ENCODE measurements around the gene CCDC192.
A peak's percentile ranks its signal among the peaks of the same experiment; 100 is the strongest.

Gene CCDC192

GRCh38 chr5:127961006-127961762, 258.0 kb downstream of the CCDC192 start:
- no peak for DNase-seq

- no peak for DNase-seq
These were observed 258.6 kb downstream of the CCDC192 start for GRCh38 chr5:127961763-127962145.

GRCh38 chr5:127962491-127962890, 259.3 kb downstream of the CCDC192 start:
- DNase-seq: no peak

- DNase-seq: no peak
These were observed 260.0 kb downstream of the CCDC192 start for GRCh38 chr5:127963233-127963632.

GRCh38 chr5:127963931-127964330, 260.7 kb downstream of the CCDC192 start:
- DNase-seq: no peak

- DNase-seq: no peak
These were observed 264.3 kb downstream of the CCDC192 start for GRCh38 chr5:127967323-127967982.

GRCh38 chr5:127967983-127968592, 264.9 kb downstream of the CCDC192 start:
- DNase-seq: no peak

- no peak for DNase-seq
These were observed 265.8 kb downstream of the CCDC192 start for GRCh38 chr5:127969002-127969401.

- DNase-seq: no peak
These were observed 266.5 kb downstream of the CCDC192 start for GRCh38 chr5:127969651-127970050.

GRCh38 chr5:127970081-127970480, 266.9 kb downstream of the CCDC192 start:
- DNase-seq: no peak

GRCh38 chr5:127970854-127971425, 267.7 kb downstream of the CCDC192 start:
- no peak for DNase-seq

- no peak for DNase-seq
These were observed 272.8 kb downstream of the CCDC192 start for GRCh38 chr5:127975961-127976360.

- DNase-seq: no peak
These were observed 273.3 kb downstream of the CCDC192 start for GRCh38 chr5:127976525-127976924.

GRCh38 chr5:127976991-127977717, 274.0 kb downstream of the CCDC192 start:
- no peak for DNase-seq

- no peak for DNase-seq
These were observed 275.6 kb downstream of the CCDC192 start for GRCh38 chr5:127978738-127979300.

- no peak for DNase-seq
These were observed 276.3 kb downstream of the CCDC192 start for GRCh38 chr5:127979475-127979874.

GRCh38 chr5:127980843-127981242, 277.7 kb downstream of the CCDC192 start:
- no peak for DNase-seq

- DNase-seq: no peak
These were observed 278.3 kb downstream of the CCDC192 start for GRCh38 chr5:127981498-127981897.

- DNase-seq: no peak
These were observed 282.7 kb downstream of the CCDC192 start for GRCh38 chr5:127985811-127986325.

- DNase-seq: peak; percentile 21
These were observed 284.4 kb downstream of the CCDC192 start for GRCh38 chr5:127987354-127988145.

- peak; percentile 91 for DNase-seq
These were observed 285.1 kb downstream of the CCDC192 start for GRCh38 chr5:127988146-127988760.
